HEK293 (cell line): ENCODE data around the gene VAMP5.

Source experiments
- CTCF ChIP-seq: fragments of 450-650 bp; formaldehyde crosslinking; IDR thresholded peaks from 2 replicates; pipeline ENCODE4 v1.5.1; 2016; ENCODE audit warnings: missing biosample characterization, missing genetic modification characterization
- KLF16 ChIP-seq: fragments of 450-650 bp; formaldehyde crosslinking; IDR thresholded peaks from 2 replicates; pipeline ENCODE4 v1.5.1; 2017; ENCODE audit warnings: missing biosample characterization, missing genetic modification characterization
- TCF7L2 ChIP-seq: IDR thresholded peaks from 2 replicates; pipeline ENCODE4 v1.6.1; 2011; ENCODE audit warnings: low read depth, mild to moderate bottlenecking, inconsistent platforms, low read length, moderate library complexity, borderline replicate concordance
- ZBTB1 ChIP-seq: fragments of 450-650 bp; formaldehyde crosslinking; IDR thresholded peaks from 2 replicates; pipeline ENCODE4 v1.5.1; 2016; ENCODE audit warnings: missing biosample characterization, missing genetic modification characterization
- ZBTB21 ChIP-seq: fragments of 450-650 bp; formaldehyde crosslinking; IDR thresholded peaks from 2 replicates; pipeline ENCODE4 v1.5.1; 2017; ENCODE audit warnings: missing biosample characterization, missing genetic modification characterization
- ZNF121 ChIP-seq: fragments of 450-650 bp; formaldehyde crosslinking; IDR thresholded peaks from 2 replicates; pipeline ENCODE4 v1.5.1; 2016; ENCODE audit warnings: missing biosample characterization, missing genetic modification characterization
- ZNF138 ChIP-seq: fragments of 450-650 bp; formaldehyde crosslinking; IDR thresholded peaks from 2 replicates; pipeline ENCODE4 v1.5.1; 2016; ENCODE audit warnings: missing biosample characterization, missing genetic modification characterization, borderline replicate concordance
- ZNF140 ChIP-seq: fragments of 450-650 bp; formaldehyde crosslinking; IDR thresholded peaks from 2 replicates; pipeline ENCODE4 v1.5.1; 2016; ENCODE audit warnings: missing biosample characterization, missing genetic modification characterization
- ZNF473 ChIP-seq: fragments of 450-650 bp; formaldehyde crosslinking; IDR thresholded peaks from 2 replicates; pipeline ENCODE4 v1.5.1; 2017; ENCODE audit warnings: missing biosample characterization, missing genetic modification characterization
- TF ChIP-seq, protein P1 (sequence below): fragments of 450-650 bp; formaldehyde crosslinking; IDR thresholded peaks from 2 replicates; pipeline ENCODE4 v1.5.1; 2016; ENCODE audit warnings: missing biosample characterization, missing genetic modification characterization
- TF ChIP-seq, protein P2 (sequence below): fragments of 450-650 bp; formaldehyde crosslinking; IDR thresholded peaks from 2 replicates; pipeline ENCODE4 v1.5.1; 2016; ENCODE audit warnings: missing biosample characterization, missing genetic modification characterization, borderline replicate concordance

DNA sequence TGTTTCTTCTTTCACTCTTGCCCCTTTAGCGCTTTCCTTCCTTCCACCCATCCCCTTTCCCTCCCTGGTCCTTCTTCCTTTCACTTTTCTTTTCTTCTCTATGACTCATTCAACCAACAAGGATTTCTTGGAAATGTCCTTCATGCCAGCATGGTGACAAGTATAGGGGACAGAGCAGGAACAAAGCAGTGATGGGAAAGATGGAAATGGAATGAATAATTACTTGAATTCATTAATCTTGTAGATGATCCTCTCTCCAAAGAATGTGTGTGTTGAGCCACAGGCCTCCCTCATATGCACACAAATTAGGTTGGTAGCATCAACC, 1.5 kb downstream of the VAMP5 start:
- TF ChIP-seq, protein P1, sequence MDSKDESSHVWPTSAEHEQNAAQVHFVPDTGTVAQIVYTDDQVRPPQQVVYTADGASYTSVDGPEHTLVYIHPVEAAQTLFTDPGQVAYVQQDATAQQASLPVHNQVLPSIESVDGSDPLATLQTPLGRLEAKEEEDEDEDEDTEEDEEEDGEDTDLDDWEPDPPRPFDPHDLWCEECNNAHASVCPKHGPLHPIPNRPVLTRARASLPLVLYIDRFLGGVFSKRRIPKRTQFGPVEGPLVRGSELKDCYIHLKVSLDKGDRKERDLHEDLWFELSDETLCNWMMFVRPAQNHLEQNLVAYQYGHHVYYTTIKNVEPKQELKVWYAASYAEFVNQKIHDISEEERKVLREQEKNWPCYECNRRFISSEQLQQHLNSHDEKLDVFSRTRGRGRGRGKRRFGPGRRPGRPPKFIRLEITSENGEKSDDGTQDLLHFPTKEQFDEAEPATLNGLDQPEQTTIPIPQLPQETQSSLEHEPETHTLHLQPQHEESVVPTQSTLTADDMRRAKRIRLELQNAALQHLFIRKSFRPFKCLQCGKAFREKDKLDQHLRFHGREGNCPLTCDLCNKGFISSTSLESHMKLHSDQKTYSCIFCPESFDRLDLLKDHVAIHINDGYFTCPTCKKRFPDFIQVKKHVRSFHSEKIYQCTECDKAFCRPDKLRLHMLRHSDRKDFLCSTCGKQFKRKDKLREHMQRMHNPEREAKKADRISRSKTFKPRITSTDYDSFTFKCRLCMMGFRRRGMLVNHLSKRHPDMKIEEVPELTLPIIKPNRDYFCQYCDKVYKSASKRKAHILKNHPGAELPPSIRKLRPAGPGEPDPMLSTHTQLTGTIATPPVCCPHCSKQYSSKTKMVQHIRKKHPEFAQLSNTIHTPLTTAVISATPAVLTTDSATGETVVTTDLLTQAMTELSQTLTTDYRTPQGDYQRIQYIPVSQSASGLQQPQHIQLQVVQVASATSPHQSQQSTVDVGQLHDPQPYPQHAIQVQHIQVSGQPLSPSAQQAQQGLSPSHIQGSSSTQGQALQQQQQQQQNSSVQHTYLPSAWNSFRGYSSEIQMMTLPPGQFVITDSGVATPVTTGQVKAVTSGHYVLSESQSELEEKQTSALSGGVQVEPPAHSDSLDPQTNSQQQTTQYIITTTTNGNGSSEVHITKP (tag by site-specific recombination), result no peak
- TF ChIP-seq CTCF (tag by site-specific recombination), result no peak
- TF ChIP-seq, protein P2, sequence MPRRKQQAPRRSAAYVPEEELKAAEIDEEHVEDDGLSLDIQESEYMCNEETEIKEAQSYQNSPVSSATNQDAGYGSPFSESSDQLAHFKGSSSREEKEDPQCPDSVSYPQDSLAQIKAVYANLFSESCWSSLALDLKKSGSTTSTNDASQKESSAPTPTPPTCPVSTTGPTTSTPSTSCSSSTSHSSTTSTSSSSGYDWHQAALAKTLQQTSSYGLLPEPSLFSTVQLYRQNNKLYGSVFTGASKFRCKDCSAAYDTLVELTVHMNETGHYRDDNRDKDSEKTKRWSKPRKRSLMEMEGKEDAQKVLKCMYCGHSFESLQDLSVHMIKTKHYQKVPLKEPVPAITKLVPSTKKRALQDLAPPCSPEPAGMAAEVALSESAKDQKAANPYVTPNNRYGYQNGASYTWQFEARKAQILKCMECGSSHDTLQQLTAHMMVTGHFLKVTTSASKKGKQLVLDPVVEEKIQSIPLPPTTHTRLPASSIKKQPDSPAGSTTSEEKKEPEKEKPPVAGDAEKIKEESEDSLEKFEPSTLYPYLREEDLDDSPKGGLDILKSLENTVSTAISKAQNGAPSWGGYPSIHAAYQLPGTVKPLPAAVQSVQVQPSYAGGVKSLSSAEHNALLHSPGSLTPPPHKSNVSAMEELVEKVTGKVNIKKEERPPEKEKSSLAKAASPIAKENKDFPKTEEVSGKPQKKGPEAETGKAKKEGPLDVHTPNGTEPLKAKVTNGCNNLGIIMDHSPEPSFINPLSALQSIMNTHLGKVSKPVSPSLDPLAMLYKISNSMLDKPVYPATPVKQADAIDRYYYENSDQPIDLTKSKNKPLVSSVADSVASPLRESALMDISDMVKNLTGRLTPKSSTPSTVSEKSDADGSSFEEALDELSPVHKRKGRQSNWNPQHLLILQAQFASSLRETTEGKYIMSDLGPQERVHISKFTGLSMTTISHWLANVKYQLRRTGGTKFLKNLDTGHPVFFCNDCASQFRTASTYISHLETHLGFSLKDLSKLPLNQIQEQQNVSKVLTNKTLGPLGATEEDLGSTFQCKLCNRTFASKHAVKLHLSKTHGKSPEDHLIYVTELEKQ (tag by site-specific recombination), result no peak
- no peak for TF ChIP-seq ZBTB21
- TF ChIP-seq KLF16 (tag by site-specific recombination), result no peak
- no peak for TF ChIP-seq ZNF140 (tag by site-specific recombination)
- no peak for TF ChIP-seq ZNF121 (tag by site-specific recombination)
- TF ChIP-seq ZBTB1, result no peak
- TF ChIP-seq ZNF138 (tag by site-specific recombination), result no peak
- no peak for TF ChIP-seq ZNF473 (tag by site-specific recombination)
- no peak for TF ChIP-seq TCF7L2
